PFSK-1 (cell line): ENCODE measurements around the gene C15orf61.

Experiments used
- POLR2AphosphoS5 ChIP-seq: IDR thresholded peaks from 2 replicates; pipeline ENCODE4 v1.6.1; 2012; ENCODE audit warnings: low read depth, mild to moderate bottlenecking, control low read depth, low read length, moderate library complexity
- TAF1 ChIP-seq: IDR thresholded peaks from 2 replicates; pipeline ENCODE4 v1.6.1; 2012; ENCODE audit warnings: low read length, control low read depth, borderline replicate concordance; ENCODE audit not compliant: insufficient read depth
- TF ChIP-seq, protein P1 (sequence below), 2 experiments: IDR thresholded peaks; 2 replicates each; pipeline versions ENCODE4 v1.6.1 to v1.8.0; 2011 to 2012; ENCODE audit warnings: low read depth in 2 of 2, low read length in 2 of 2, control low read depth in 1 of 2, inconsistent platforms in 1 of 2, mild to moderate bottlenecking in 1 of 2, moderate library complexity in 1 of 2; ENCODE audit not compliant: insufficient read depth in 1 of 2

DNA sequence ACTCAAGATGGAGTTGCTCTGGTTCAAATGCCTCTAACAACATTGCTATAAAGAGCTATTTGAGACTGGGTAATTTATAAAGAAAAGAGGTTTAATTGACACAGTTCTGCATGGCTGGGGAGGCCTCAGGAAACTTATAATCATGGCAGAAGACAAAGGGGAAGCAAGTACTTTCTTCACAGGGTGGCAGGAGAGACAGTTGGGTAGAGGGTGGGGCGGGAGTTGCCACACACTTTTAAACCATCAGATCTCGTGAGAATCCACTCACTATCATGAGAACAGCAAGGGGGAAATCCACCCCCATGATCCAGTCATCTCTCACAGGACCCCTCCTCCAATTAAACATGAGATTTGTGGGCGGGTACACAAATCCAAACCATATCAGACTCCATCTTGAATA lies 52.3 kb downstream of the C15orf61 start:
- TF ChIP-seq, protein P1, sequence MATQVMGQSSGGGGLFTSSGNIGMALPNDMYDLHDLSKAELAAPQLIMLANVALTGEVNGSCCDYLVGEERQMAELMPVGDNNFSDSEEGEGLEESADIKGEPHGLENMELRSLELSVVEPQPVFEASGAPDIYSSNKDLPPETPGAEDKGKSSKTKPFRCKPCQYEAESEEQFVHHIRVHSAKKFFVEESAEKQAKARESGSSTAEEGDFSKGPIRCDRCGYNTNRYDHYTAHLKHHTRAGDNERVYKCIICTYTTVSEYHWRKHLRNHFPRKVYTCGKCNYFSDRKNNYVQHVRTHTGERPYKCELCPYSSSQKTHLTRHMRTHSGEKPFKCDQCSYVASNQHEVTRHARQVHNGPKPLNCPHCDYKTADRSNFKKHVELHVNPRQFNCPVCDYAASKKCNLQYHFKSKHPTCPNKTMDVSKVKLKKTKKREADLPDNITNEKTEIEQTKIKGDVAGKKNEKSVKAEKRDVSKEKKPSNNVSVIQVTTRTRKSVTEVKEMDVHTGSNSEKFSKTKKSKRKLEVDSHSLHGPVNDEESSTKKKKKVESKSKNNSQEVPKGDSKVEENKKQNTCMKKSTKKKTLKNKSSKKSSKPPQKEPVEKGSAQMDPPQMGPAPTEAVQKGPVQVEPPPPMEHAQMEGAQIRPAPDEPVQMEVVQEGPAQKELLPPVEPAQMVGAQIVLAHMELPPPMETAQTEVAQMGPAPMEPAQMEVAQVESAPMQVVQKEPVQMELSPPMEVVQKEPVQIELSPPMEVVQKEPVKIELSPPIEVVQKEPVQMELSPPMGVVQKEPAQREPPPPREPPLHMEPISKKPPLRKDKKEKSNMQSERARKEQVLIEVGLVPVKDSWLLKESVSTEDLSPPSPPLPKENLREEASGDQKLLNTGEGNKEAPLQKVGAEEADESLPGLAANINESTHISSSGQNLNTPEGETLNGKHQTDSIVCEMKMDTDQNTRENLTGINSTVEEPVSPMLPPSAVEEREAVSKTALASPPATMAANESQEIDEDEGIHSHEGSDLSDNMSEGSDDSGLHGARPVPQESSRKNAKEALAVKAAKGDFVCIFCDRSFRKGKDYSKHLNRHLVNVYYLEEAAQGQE (IDR thresholded peaks at IDR 0.05; ENCODE audit: insufficient read depth in 1 of 2, low read depth in 2 of 2, low read length in 2 of 2): no peak
- TF ChIP-seq TAF1 (no peak), POLR2AphosphoS5 (no peak)
